Stimulated activated CD4-positive, alpha-beta T cell treated with anti-CD3 and anti-CD28 coated beads, Interleukin-4, amount 100 ng/mL, for 1 hour (primary cell): Measurements from ENCODE around the gene UCP2.
"Not testable (repeated sequence)": the region's sequence is repeated elsewhere in the genome, so short reads cannot be mapped to it uniquely, and the experiment has no call there.

ENCODE experiments used
- DNase-seq: peaks from one replicate; pipeline ENCODE4 v3.0.0-alpha.2; 2020

UCP2 gene

DNA sequence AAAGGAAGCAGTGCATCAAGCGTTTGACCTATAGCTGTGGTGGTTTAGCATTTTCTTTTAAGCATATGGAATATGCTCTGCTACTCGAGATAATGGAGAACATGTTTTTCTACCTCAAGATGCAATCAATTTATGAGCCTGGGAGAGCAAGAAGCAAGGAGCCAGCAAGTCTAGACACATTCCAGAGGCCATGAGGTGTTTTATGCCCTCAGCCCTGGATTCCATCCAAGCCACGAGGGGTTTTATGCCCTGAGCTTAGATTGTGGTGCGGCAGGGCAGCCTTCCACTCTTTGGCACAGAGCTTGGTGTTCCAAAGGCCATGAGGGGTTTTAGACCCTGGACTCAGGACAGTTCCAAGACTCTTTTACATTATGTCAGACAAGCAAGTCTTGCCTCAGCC, 43.5 kb downstream of the UCP2 start:
- DNase-seq = no peak

DNA sequence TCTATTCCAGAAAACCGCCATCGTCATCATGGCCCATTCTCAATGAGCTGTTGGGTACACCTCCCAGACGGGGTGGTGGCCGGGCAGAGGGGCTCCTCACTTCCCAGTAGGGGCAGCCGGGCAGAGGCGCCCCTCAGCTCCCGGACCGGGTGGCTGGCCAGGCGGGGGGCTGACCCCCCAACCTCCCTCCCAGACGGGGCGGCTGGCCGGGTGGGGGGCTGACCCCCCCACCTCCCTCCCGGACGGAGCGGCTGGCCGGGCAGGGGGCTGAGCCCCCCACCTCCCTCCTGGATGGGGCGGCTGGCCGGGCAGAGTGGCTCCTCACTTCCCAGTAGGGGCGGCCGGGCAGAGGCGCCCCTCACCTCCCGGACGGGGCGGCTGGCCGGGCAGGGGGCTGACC, 46.6 kb downstream of the UCP2 start:
- DNase-seq = not testable (repeated sequence)

DNA sequence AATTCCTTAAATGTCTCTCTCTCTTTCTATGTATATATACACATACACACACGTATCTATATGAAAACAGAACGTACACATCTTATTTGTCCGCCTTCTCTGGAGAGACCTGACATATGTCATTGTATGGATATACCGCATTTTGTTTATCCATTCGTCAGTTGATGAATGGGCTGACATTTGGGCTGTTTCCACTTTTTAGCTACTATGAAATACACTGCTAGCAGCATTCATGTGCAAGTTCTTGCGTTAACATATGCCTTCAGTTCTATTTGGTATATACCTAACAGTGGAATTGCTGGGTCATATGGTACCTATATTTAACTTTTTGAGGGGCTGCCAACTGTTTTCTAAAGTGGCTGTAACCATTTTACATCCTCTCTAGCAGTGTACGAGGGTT, 49.9 kb downstream of the UCP2 start:
- no peak for DNase-seq

DNA sequence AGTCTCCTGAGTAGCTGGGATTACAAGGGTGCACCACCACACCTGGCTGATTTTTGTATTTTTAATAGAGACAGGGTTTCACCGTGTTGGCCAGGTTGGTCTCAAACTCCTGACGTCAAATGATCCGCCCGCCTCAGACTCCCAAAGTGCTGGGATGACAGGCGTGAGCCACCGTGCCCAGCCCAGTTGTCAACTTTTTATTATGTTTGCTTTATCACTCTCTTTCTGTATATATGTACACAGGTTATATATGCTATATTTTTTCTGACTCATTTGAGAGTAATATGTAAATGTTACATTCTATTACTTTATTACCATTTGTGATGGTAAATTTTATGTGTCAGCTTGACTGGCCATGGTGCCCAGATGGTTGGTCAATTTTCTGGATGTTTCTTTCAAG, 50.7 kb downstream of the UCP2 start:
- DNase-seq = no peak

DNA sequence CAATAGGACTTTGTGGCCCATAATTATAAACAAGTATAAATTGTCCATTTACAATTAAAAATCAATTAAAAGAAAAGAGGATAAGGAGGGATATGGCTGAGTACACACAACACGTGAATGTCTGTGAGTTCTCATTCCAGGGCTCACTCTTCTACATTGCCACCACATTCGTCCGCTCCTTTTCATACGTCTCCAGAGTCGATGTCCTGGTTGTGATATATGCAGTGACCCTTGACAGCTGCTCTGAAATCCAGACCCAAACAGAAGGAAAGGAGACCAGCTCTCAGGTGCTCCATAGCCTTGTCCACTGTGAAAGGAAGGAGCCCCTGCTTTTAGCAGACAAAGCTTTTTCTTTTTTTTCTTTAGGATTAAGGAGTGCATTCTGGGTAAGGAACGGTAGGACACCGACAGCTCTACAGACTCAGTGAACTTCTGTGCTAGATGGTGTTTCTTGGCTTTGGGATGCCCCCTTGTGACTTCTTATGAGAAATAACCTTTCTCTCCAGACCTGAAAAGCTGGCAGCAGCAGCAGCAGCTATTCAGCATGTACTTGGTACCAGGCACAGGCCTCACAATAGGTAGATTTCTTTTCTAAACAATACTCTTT, 51.5 kb downstream of the UCP2 start:
- DNase-seq = no peak

DNA sequence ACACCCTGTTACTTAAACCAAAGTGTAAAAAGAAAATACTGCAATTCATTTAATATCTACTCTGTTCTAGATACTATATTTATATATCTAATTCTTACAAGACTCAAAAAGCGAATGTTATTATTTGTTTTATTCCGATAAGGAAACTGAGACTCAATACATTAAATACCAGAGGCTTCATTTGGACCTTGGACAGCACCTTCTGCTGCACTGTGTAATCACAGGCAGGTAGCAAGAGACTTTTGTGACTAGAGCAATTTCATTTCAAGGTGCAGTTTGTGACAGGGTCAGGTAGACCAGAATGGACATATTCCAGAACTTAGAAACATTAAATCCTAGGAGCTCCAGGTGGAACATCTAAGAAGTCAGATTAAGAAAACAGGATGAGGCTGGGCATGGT, 53.3 kb downstream of the UCP2 start:
- DNase-seq = no peak
